HG03469 (cell line): ENCODE measurements around the gene CCND2.
"Not testable (repeated sequence)": the region's sequence is repeated elsewhere in the genome, so short reads cannot be mapped to it uniquely, and the experiment has no call there.

Experiments
- ATAC-seq: cut with Tn5 transposase; IDR thresholded peaks from one replicate; pipeline ENCODE4 v1.9.1; 2021; ENCODE audit warnings: mild to moderate bottlenecking, moderate library complexity, moderate number of reproducible peaks; ENCODE audit not compliant: unreplicated experiment

Gene CCND2

GRCh38 chr12:4273652-4274395, at the start of gene CCND2:
Gene CCND2, plus strand, starts transcription at chr12:4273762. Its CDS starts 279 bp downstream, at chr12:4274041.
- peak; percentile 29 for ATAC-seq

- ATAC-seq, result no peak
These were observed 49.2 kb upstream of the CCND2 start for GRCh38 chr12:4224206-4224889.

GRCh38 chr12:4225571-4225970, 48.0 kb upstream of the CCND2 start:
- ATAC-seq, result no peak

GRCh38 chr12:4227046-4227445, 46.5 kb upstream of the CCND2 start:
- no peak for ATAC-seq

- no peak for ATAC-seq
These were observed 45.4 kb upstream of the CCND2 start for GRCh38 chr12:4228122-4228580.

- no peak for ATAC-seq
These were observed 43.0 kb upstream of the CCND2 start for GRCh38 chr12:4230526-4230925.

GRCh38 chr12:4238577-4238976, 35.0 kb upstream of the CCND2 start:
- ATAC-seq, result no peak

- ATAC-seq, result no peak
These were observed 33.8 kb upstream of the CCND2 start for GRCh38 chr12:4239746-4240145.

- ATAC-seq, result no peak
These were observed 33.3 kb upstream of the CCND2 start for GRCh38 chr12:4240161-4240783.

GRCh38 chr12:4240981-4241380, 32.6 kb upstream of the CCND2 start:
- ATAC-seq, result no peak

- no peak for ATAC-seq
These were observed 32.0 kb upstream of the CCND2 start for GRCh38 chr12:4241592-4241991.

- ATAC-seq, result no peak
These were observed 31.0 kb upstream of the CCND2 start for GRCh38 chr12:4242595-4242994.

GRCh38 chr12:4243091-4243490, 30.5 kb upstream of the CCND2 start:
- no peak for ATAC-seq

GRCh38 chr12:4243491-4244100, 30.0 kb upstream of the CCND2 start:
- ATAC-seq, result not testable (repeated sequence)

- ATAC-seq, result no peak
These were observed 28.7 kb upstream of the CCND2 start for GRCh38 chr12:4244868-4245267.

GRCh38 chr12:4245446-4245845, 28.1 kb upstream of the CCND2 start:
- no peak for ATAC-seq

GRCh38 chr12:4246116-4246515, 27.4 kb upstream of the CCND2 start:
- ATAC-seq, result no peak

GRCh38 chr12:4250691-4251090, 22.9 kb upstream of the CCND2 start:
- ATAC-seq, result no peak

- no peak for ATAC-seq
These were observed 22.2 kb upstream of the CCND2 start for GRCh38 chr12:4251216-4251891.

- no peak for ATAC-seq
These were observed 21.6 kb upstream of the CCND2 start for GRCh38 chr12:4251967-4252366.

GRCh38 chr12:4252601-4253000, 21.0 kb upstream of the CCND2 start:
- ATAC-seq, result no peak
